Measurements from ENCODE around the gene SOX1. TPM values are rescaled to one million over a fixed set of nuclear protein-coding genes. Genes with fewer than 3 reads are reported as not detected.

The SOX1 gene
- total RNA-seq: not detected in 2 replicates

GRCh38 chr13:112067116-112067741 is at the start of gene SOX1:
Gene SOX1, plus strand, starts transcription at chr13:112067149. Its CDS starts 510 bp downstream, at chr13:112067659.

Data from mammary microvascular endothelial cell (primary cell).